Endothelial cell of umbilical vein (primary cell): ENCODE data around the gene FEM1C. TPM values are rescaled to one million over a fixed set of nuclear protein-coding genes. Genes with fewer than 3 reads are reported as not detected.
A peak's percentile ranks its signal among the peaks of the same experiment; 100 is the strongest.

Experiments used
- BruUV-seq: library from RNA; stranded (reverse); fragments of 400-500 nt; replicated peaks from 2 replicates; lab custom pipeline; 2021; lab: Mats Ljungman, UMichigan
- CTCF ChIA-PET: fragments of 300-600, 350-600 bp; sonication (Branson Sonifier 250); formaldehyde crosslinking; loops from one replicate; lab custom pipeline; 2021; ENCODE audit warnings: antibody characterized with exemption, inconsistent platforms; lab: Charles Lee
- POLR2A ChIA-PET: fragments of 300-600, 350-600 bp; sonication (Branson Sonifier 250); formaldehyde crosslinking; loops from one replicate; lab custom pipeline; 2021; ENCODE audit warnings: antibody characterized with exemption, inconsistent platforms; lab: Charles Lee
- DNase-seq: peaks from one replicate; pipeline ENCODE4 v3.0.0-alpha.2; 2011; ENCODE audit warnings: low read depth, low spot score
- FAIRE-seq: peaks from 2 replicates; lab custom pipeline; 2011; peaks lifted over from hg19 to GRCh38; lab: Jason Lieb, UNC
- H2AFZ ChIP-seq: 2 replicates; pipeline ENCODE4 v1.6.0; 2012; ENCODE audit warnings: low read depth, low read length, control low read depth, inconsistent platforms
- H3K27ac ChIP-seq: 2 replicates; pipeline ENCODE4 v1.5.1; 2011; ENCODE audit warnings: low read depth, mild to moderate bottlenecking, control low read depth, low read length, moderate library complexity; ENCODE audit not compliant: insufficient read depth
- H3K27me3 ChIP-seq, 2 experiments: 2 replicates each; pipeline versions ENCODE4 v1.6.0 to v1.6.1; 2011; ENCODE audit warnings: low read length in 2 of 2, mixed read lengths in 1 of 2; ENCODE audit not compliant: control insufficient read depth in 2 of 2, insufficient read depth in 2 of 2
- H3K36me3 ChIP-seq, 2 experiments: 2 replicates in 1 of 2; 3 replicates in 1 of 2; pipeline ENCODE4 v1.5.1; 2011; ENCODE audit warnings: low read length in 2 of 2, mild to moderate bottlenecking in 1 of 2, moderate library complexity in 1 of 2; ENCODE audit not compliant: control insufficient read depth in 2 of 2, insufficient read depth in 2 of 2; ENCODE audit errors: extremely low read depth in 1 of 2
- H3K4me1 ChIP-seq: 3 replicates; pipeline ENCODE4 v1.5.1; 2011; ENCODE audit warnings: mild to moderate bottlenecking, low read length; ENCODE audit not compliant: control insufficient read depth, insufficient read depth; ENCODE audit errors: extremely low read depth
- H3K4me2 ChIP-seq: 2 replicates; pipeline ENCODE4 v1.6.1; 2011; ENCODE audit warnings: low read length, control low read depth, mixed read lengths; ENCODE audit not compliant: insufficient read depth
- H3K4me3 ChIP-seq, 3 experiments: fragments of 200-600 bp in 1 of 3; sonication (generic), shearing (Covaris generic) in 1 of 3; replicated peaks in 1 of 3; 2 replicates each; pipeline ENCODE4 v1.5.1; 2011 to 2016; ENCODE audit warnings: control low read depth in 3 of 3, low read length in 3 of 3, mild to moderate bottlenecking in 2 of 3, inconsistent platforms in 1 of 3, low read depth in 1 of 3, moderate library complexity in 1 of 3; ENCODE audit not compliant: insufficient read depth in 1 of 3
- H3K79me2 ChIP-seq: 2 replicates; pipeline ENCODE4 v1.6.0; 2012; ENCODE audit warnings: low read length, inconsistent platforms; ENCODE audit not compliant: control insufficient read depth, insufficient read depth
- H3K9ac ChIP-seq: replicated peaks from 2 replicates; pipeline ENCODE3; 2011; ENCODE audit warnings: low read length, control low read depth; ENCODE audit not compliant: insufficient read depth; ENCODE audit errors: extremely low read depth
- H3K9me1 ChIP-seq: replicated peaks from 3 replicates; pipeline ENCODE4 v1.6.0; 2011; ENCODE audit warnings: mild to moderate bottlenecking, low read length; ENCODE audit not compliant: control insufficient read depth, insufficient read depth; ENCODE audit errors: extremely low read depth
- H3K9me3 ChIP-seq: replicated peaks from 2 replicates; pipeline ENCODE4 v1.5.1; 2012; ENCODE audit warnings: low read length, inconsistent platforms; ENCODE audit not compliant: control insufficient read depth, insufficient read depth
- H4K20me1 ChIP-seq: replicated peaks from 2 replicates; pipeline ENCODE3; 2011; ENCODE audit warnings: mild to moderate bottlenecking, low read length; ENCODE audit not compliant: control insufficient read depth, insufficient read depth; ENCODE audit errors: extremely low read depth
- EZH2 ChIP-seq: IDR thresholded peaks from 2 replicates; pipeline ENCODE4 v1.6.1; 2012; ENCODE audit warnings: borderline replicate concordance, low read depth, mild to moderate bottlenecking, moderate library complexity, low read length, inconsistent platforms; ENCODE audit not compliant: severe bottlenecking
- FOS ChIP-seq: IDR thresholded peaks from 2 replicates; pipeline ENCODE4 v1.6.1; 2011; ENCODE audit warnings: mild to moderate bottlenecking, low read length, moderate library complexity, borderline replicate concordance; ENCODE audit not compliant: insufficient read depth
- GATA2 ChIP-seq: IDR thresholded peaks from 2 replicates; pipeline ENCODE4 v1.7.0; 2011; ENCODE audit warnings: low read depth, mild to moderate bottlenecking, moderate library complexity, mixed read lengths, low read length; ENCODE audit not compliant: insufficient read length, insufficient read depth
- JUN ChIP-seq: IDR thresholded peaks from 2 replicates; pipeline ENCODE4 v1.6.1; 2011; ENCODE audit warnings: borderline replicate concordance, low read depth; ENCODE audit not compliant: insufficient read length, insufficient read depth
- MYC ChIP-seq: IDR thresholded peaks from one replicate; pipeline ENCODE4 v1.6.1; 2011; ENCODE audit warnings: mild to moderate bottlenecking, low read depth, low read length
- POLR2A ChIP-seq: IDR thresholded peaks from 2 replicates; pipeline ENCODE4 v1.6.1; 2012; ENCODE audit warnings: low read depth, mild to moderate bottlenecking, control low read depth, low read length
- POLR2AphosphoS5 ChIP-seq: IDR thresholded peaks from 2 replicates; pipeline ENCODE4 v1.6.1; 2012; ENCODE audit warnings: low read depth, mild to moderate bottlenecking, control low read depth, low read length, moderate library complexity; ENCODE audit not compliant: insufficient read depth
- dilution Hi-C: fragments of 300-500 bp; cut with MboI; formaldehyde crosslinking; loops from one replicate; pipeline ENCODE4 v1.15.0; 2019; ENCODE audit warnings: low sequenced_read_pairs; ENCODE audit not compliant: extremely low pct_ligation_motif_present
- intact Hi-C: fragments of 100-400 bp; cut with micrococcal nuclease; formaldehyde crosslinking; loops from one replicate; pipeline ENCODE4 v1.10.0; 2022
- polyA plus RNA-seq, 4 experiments: library from polyadenylated mRNA; depleted of rRNA in 3 of 4; stranded (reverse) in 3 of 4; unstranded in 1 of 4; fragments of >200 nt; gene quantifications; 2 replicates each; pipeline versions ENCODE4 v1.2.1 to v1.2.3, GENCODE V29; 2011 to 2012; ENCODE audit warnings: missing spikeins in 1 of 4
- total RNA-seq: library from RNA; stranded (reverse); gene quantifications from 2 replicates; pipeline ENCODE4 v1.2.3, GENCODE V29; 2021
- TF ChIP-seq, protein P1 (sequence below), 2 donors: IDR thresholded peaks; 1 replicate in 1 of 2; 2 replicates in 1 of 2; pipeline ENCODE4 v1.5.1; 2011; ENCODE audit warnings: low read length in 2 of 2, mild to moderate bottlenecking in 2 of 2, moderate library complexity in 2 of 2, control low read depth in 1 of 2, inconsistent platforms in 1 of 2, low read depth in 1 of 2; ENCODE audit not compliant: insufficient read depth in 1 of 2; ENCODE audit errors: extremely low read depth in 1 of 2
- TF ChIP-seq, protein P2 (sequence below): IDR thresholded peaks from 2 replicates; pipeline ENCODE4 v1.6.1; 2011; ENCODE audit not compliant: insufficient read depth, insufficient read length

Gene FEM1C
- total and polyA plus RNA-seq, 2 donors (not counting 3 experiments of a cell fraction or from before 2014, with no cell fraction given): 6.2 to 16.0 TPM

DNA sequence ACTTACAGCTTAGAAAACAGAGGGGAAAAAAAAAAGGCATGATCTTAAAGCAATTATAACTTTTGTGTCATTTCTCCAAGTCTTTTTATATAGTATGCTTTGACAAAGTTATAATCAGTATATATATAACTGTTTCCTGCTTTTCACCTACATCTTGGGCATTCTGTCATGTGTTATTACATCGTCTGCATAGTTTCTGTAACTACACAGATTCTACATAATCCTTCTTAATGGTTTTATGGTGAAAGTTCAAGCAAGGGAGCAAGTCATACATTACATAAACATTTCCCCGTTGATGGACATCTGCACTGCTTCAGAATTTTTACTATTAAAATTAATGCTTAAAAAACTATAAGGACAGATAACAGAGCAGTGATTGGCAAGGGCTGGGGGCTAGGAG lies 12.1 kb downstream of the FEM1C start:
- H3K9me1 ChIP-seq: no peaks in the 10 kb centered on the region
- H4K20me1 ChIP-seq: peaks cover 31% of the 10 kb centered on the region
- ChIA-PET CTCF (no interaction called here), POLR2A (interaction anchor here (0.8 kb wide), 1 partner anchor 12 kb away, joined by 3 read pairs; the partner anchor contains the start of gene FEM1C)
- H3K4me2 ChIP-seq: peak overlapping the region; percentile 17
- H3K4me3 ChIP-seq: no peak overlapping the region
- FAIRE-seq: peak; percentile 4
- no peak overlapping the region for H2AFZ ChIP-seq
- intact Hi-C loops (loop anchor here (1.0 kb wide), 1 partner anchor 9 kb away; no protein-coding TSS in a partner anchor), dilution Hi-C loops (loop anchor here (25.0 kb wide), 1 partner anchor 220 kb away; no protein-coding TSS in a partner anchor)
- H3K9me3 ChIP-seq: no peaks in the 10 kb centered on the region
- BruUV-seq: no TSS peak
- H3K36me3 ChIP-seq: peaks cover 0 to 2% of the 10 kb centered on the region in 2 experiments
- peaks cover 97% of the 10 kb centered on the region for H3K79me2 ChIP-seq
- DNase-seq: peak; percentile 42
- no peak overlapping the region for H3K9ac ChIP-seq
- peaks cover 18% of the 10 kb centered on the region for H3K4me1 ChIP-seq
- H3K27me3 ChIP-seq: no peaks in the 10 kb centered on the region
- TF ChIP-seq GATA2 (no peak), POLR2AphosphoS5 (no peak), MYC (no peak), EZH2 (no peak), JUN (no peak), POLR2A (no peak), FOS (no peak)
- TF ChIP-seq, protein P1, sequence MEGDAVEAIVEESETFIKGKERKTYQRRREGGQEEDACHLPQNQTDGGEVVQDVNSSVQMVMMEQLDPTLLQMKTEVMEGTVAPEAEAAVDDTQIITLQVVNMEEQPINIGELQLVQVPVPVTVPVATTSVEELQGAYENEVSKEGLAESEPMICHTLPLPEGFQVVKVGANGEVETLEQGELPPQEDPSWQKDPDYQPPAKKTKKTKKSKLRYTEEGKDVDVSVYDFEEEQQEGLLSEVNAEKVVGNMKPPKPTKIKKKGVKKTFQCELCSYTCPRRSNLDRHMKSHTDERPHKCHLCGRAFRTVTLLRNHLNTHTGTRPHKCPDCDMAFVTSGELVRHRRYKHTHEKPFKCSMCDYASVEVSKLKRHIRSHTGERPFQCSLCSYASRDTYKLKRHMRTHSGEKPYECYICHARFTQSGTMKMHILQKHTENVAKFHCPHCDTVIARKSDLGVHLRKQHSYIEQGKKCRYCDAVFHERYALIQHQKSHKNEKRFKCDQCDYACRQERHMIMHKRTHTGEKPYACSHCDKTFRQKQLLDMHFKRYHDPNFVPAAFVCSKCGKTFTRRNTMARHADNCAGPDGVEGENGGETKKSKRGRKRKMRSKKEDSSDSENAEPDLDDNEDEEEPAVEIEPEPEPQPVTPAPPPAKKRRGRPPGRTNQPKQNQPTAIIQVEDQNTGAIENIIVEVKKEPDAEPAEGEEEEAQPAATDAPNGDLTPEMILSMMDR (IDR thresholded peaks at IDR 0.05; ENCODE audit: extremely low read depth in 1 of 2, insufficient read depth in 1 of 2, low read depth in 1 of 2, low read length in 2 of 2): no peak
- TF ChIP-seq, protein P2, sequence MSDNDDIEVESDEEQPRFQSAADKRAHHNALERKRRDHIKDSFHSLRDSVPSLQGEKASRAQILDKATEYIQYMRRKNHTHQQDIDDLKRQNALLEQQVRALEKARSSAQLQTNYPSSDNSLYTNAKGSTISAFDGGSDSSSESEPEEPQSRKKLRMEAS: no peak
- H3K27ac ChIP-seq: no peak overlapping the region
